Natural killer cell (primary cell): Measurements from ENCODE around the gene FBN1. TPM values are rescaled to one million over a fixed set of nuclear protein-coding genes. Genes with fewer than 3 reads are reported as not detected.

Source experiments
- ATAC-seq, 3 donors: fragments of 150-1000 bp in 2 of 3; fragments of 200-7000 bp in 1 of 3; cut with Tn5 transposase; 1 replicate in 1 of 3; 2 replicates in 2 of 3; pipeline ENCODE4 v1.10.0; 2021; ENCODE audit warnings: mild to moderate bottlenecking in 2 of 3, moderate library complexity in 2 of 3
- DNase-seq, 2 donors: peaks; one replicate each; pipeline versions ENCODE4 v3.0.0 to v3.0.0-alpha.2; 2013 to 2021; ENCODE audit warnings: mixed read lengths in 1 of 2
- H3K27ac ChIP-seq: one replicate; pipeline ENCODE4 v1.5.1; 2013; ENCODE audit warnings: mild to moderate bottlenecking, low read length
- H3K27me3 ChIP-seq: one replicate; pipeline ENCODE4 v1.6.1; 2013; ENCODE audit warnings: low read length; ENCODE audit not compliant: control insufficient read depth, insufficient read depth
- H3K36me3 ChIP-seq: one replicate; pipeline ENCODE4 v1.6.1; 2013; ENCODE audit warnings: low read length; ENCODE audit not compliant: control insufficient read depth, insufficient read depth
- H3K4me1 ChIP-seq: one replicate; pipeline ENCODE4 v1.6.1; 2013; ENCODE audit warnings: low read length; ENCODE audit not compliant: control insufficient read depth, insufficient read depth
- H3K4me3 ChIP-seq: one replicate; pipeline ENCODE4 v1.5.1; 2013; ENCODE audit warnings: low read length
- H3K9me3 ChIP-seq: one replicate; pipeline ENCODE4 v1.6.1; 2013; ENCODE audit warnings: low read length; ENCODE audit not compliant: control insufficient read depth, insufficient read depth
- H3K27ac Mint-ChIP-seq, 2 donors: one replicate each; pipeline ENCODE4 v1.8.0; 2022; ENCODE audit warnings: mild to moderate bottlenecking in 2 of 2, mixed read lengths in 2 of 2, moderate library complexity in 1 of 2
- H3K27me3 Mint-ChIP-seq, 2 donors: one replicate each; pipeline ENCODE4 v1.8.0; 2022; ENCODE audit warnings: low read depth in 2 of 2, mixed read lengths in 2 of 2
- H3K36me3 Mint-ChIP-seq: one replicate; pipeline ENCODE4 v1.8.0; 2022; ENCODE audit warnings: mixed read lengths
- H3K4me1 Mint-ChIP-seq, 2 donors: one replicate each; pipeline ENCODE4 v1.8.0; 2022; ENCODE audit warnings: mixed read lengths in 2 of 2
- H3K4me3 Mint-ChIP-seq: one replicate; pipeline ENCODE4 v1.8.0; 2022; ENCODE audit warnings: mild to moderate bottlenecking, moderate library complexity, mixed read lengths
- H3K9me3 Mint-ChIP-seq, 2 donors: one replicate each; pipeline ENCODE4 v1.8.0; 2022; ENCODE audit warnings: mixed read lengths in 2 of 2
- WGBS: methylation state at CpG from one replicate; pipeline ENCODE4 v1.1.7; 2013; ENCODE audit warnings: missing lambda C conversion rate; ENCODE audit not compliant: insufficient coverage; 5-methylcytosine and 5-hydroxymethylcytosine counted together
- intact Hi-C: fragments of 100-400 bp; cut with micrococcal nuclease; formaldehyde crosslinking; loops from one replicate; pipeline ENCODE4 v1.14.2; 2022
- total RNA-seq, 4 donors: library from RNA; stranded (reverse); fragments of 120-200 nt in 1 of 4; gene quantifications; one replicate each; pipeline versions ENCODE4 v1.2.3 to v1.2.4, GENCODE V29; 2013 to 2022
- TF ChIP-seq, protein P1 (sequence below): fragments of 200-600 bp; IDR thresholded peaks from one replicate; pipeline ENCODE4 v1.8.0; 2022; ENCODE audit warnings: antibody characterized with exemption

The FBN1 gene
- total RNA-seq, 3 donors from 2014 or later (not counting 1 experiment from before 2014, with no cell fraction given), result 0.33 to 0.54 (median 0.33) TPM

DNA sequence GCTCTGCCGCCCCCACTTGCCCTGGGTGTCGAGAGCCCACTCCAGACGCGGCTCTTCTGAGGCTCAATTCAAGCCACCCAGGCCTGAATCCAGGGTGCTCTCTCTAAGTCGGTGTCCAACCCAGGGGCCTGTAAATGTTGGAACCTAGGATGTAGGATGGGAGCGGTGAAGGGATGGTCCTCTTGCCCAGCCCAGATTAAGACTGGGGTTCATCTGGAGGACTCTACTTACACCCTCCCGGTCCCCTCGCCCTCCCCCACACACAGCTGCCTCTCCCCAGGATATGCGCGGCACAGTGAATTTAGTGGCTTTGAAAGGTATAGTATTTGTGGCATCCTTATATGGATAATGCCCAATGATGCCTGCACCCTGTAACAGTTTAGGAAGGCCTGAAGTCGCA lies 822 bp upstream of the FBN1 start:
- Histone ChIP-seq H3K9me3 (no peaks in the 10 kb centered on the region), H3K36me3 (no peaks in the 10 kb centered on the region), H3K4me1 (peaks cover 13% of the 10 kb centered on the region), H3K4me3 (no peak overlapping the region), H3K27me3 (peaks cover 10% of the 10 kb centered on the region), H3K27ac (no peak overlapping the region)
- no peaks in the 10 kb centered on the region for H3K4me1 Mint-ChIP-seq
- TF ChIP-seq, protein P1, sequence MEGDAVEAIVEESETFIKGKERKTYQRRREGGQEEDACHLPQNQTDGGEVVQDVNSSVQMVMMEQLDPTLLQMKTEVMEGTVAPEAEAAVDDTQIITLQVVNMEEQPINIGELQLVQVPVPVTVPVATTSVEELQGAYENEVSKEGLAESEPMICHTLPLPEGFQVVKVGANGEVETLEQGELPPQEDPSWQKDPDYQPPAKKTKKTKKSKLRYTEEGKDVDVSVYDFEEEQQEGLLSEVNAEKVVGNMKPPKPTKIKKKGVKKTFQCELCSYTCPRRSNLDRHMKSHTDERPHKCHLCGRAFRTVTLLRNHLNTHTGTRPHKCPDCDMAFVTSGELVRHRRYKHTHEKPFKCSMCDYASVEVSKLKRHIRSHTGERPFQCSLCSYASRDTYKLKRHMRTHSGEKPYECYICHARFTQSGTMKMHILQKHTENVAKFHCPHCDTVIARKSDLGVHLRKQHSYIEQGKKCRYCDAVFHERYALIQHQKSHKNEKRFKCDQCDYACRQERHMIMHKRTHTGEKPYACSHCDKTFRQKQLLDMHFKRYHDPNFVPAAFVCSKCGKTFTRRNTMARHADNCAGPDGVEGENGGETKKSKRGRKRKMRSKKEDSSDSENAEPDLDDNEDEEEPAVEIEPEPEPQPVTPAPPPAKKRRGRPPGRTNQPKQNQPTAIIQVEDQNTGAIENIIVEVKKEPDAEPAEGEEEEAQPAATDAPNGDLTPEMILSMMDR, result no peak
- peaks cover 28 to 38% of the 10 kb centered on the region in 2 donors for H3K27me3 Mint-ChIP-seq
- DNase-seq (no peak), ATAC-seq (no peak)
- no peak overlapping the region for H3K27ac Mint-ChIP-seq
- intact Hi-C loops, result no loop called here
- peak overlapping the region; percentile 74 for H3K4me3 Mint-ChIP-seq
- H3K9me3 Mint-ChIP-seq, result no peaks in the 10 kb centered on the region
- no peaks in the 10 kb centered on the region for H3K36me3 Mint-ChIP-seq
- WGBS, result 41% methylated on average over 9 of the region's 11 CpGs

DNA sequence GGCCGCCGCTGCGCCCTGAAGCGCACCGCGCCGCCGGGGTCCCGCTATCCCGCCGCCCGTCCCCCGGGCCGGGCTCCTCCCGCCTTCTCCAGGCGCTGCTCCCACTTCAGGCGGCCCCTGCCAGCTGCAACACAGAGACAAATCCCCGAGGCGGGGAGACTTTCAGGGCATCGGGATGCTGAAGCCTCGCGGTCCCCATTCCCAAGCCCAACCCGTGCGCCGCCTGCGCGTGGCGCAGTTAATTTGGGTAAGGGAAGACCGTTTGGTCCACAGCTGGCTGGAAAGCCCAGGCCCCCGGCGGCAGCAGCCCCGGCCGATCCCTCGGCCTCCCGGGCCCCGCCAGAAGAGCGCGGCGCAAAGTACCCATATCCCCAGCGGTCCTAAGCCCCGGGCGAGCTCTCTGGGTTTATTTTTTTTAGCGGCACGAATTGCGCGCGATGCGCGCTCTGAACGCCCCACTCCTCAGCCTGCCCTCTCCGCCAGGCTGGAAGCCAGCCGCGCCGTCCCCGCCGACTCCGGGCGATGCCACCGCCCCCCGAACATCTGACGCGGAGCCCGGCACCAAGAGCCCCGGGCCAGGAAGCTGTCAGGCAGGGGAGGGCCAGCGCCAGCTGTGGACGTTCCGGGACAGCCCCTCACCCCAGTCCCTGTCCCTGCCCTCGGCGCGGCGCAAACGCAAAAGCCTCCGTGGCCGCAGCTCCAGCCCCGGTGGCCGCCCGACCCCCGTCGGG lies 517 bp downstream of the FBN1 start:
- H3K36me3 Mint-ChIP-seq, result no peaks in the 10 kb centered on the region
- Histone ChIP-seq H3K4me3 (no peak overlapping the region), H3K9me3 (no peaks in the 10 kb centered on the region), H3K27ac (no peak overlapping the region), H3K36me3 (no peaks in the 10 kb centered on the region), H3K4me1 (peaks cover 13% of the 10 kb centered on the region), H3K27me3 (peaks cover 10% of the 10 kb centered on the region)
- H3K9me3 Mint-ChIP-seq, result no peaks in the 10 kb centered on the region
- no peaks in the 10 kb centered on the region for H3K4me1 Mint-ChIP-seq
- peak overlapping the region; percentile 66 for H3K4me3 Mint-ChIP-seq
- H3K27me3 Mint-ChIP-seq, result peaks cover 32 to 48% of the 10 kb centered on the region in 2 donors
- H3K27ac Mint-ChIP-seq, result no peak overlapping the region
- TF ChIP-seq, protein P1, result no peak
- WGBS, result under 1% methylated on average over 79 of the region's 79 CpGs
- ATAC-seq, result peak in 1 of 3 donors; percentile 30
- intact Hi-C loops, result no loop called here
- no peak for DNase-seq

DNA sequence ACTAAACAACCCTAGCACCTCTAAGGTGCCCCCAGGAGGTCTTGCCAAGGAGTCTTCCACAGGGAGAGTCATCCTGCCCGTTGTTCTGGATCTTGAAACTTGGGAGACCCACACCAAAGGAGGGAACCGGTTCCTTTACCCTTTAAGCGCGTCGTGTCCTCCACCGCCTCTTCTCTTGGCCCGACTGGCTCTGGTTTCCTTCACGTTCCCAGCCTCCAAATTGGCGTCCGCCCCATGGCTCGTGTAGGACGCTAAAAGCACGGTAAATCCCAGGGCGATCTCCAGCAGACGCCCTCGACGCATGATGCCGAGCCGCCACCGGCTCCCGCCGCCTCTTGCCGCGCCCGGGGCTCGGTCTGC lies 1.1 kb downstream of the FBN1 start:
- TF ChIP-seq, protein P1, result no peak
- H3K36me3 ChIP-seq, result no peaks in the 10 kb centered on the region
- no peaks in the 10 kb centered on the region for H3K9me3 ChIP-seq
- H3K4me1 ChIP-seq, result peaks cover 13% of the 10 kb centered on the region
- Mint-ChIP-seq H3K36me3 (no peaks in the 10 kb centered on the region), H3K4me1 (no peaks in the 10 kb centered on the region), H3K27ac (no peak overlapping the region), H3K27me3 (peaks cover 32 to 48% of the 10 kb centered on the region in 2 donors), H3K4me3 (peak overlapping the region; percentile 29), H3K9me3 (no peaks in the 10 kb centered on the region)
- no peak for ATAC-seq
- 1% methylated on average over 26 of the region's 26 CpGs for WGBS
- intact Hi-C loops, result no loop called here
- H3K4me3 ChIP-seq, result no peak overlapping the region
- H3K27ac ChIP-seq, result no peak overlapping the region
- DNase-seq, result no peak
- peaks cover 10% of the 10 kb centered on the region for H3K27me3 ChIP-seq
